22Rv1 (cell line): ENCODE data around the gene ERO1B.

Source experiments
- CTCF ChIP-seq: fragments of 450-650 bp; IDR thresholded peaks from 2 replicates; pipeline ENCODE4 v1.5.1; 2017; ENCODE audit warnings: mild to moderate bottlenecking
- ZFX ChIP-seq: fragments of 450-650 bp; IDR thresholded peaks from 2 replicates; pipeline ENCODE4 v1.6.1; 2017; ENCODE audit warnings: antibody characterized with exemption, borderline replicate concordance

GRCh38 chr1:236209713-236210112, 72.0 kb downstream of the ERO1B start:
- no peak for TF ChIP-seq CTCF
- no peak for TF ChIP-seq ZFX
